ENCODE measurements around the gene SDK1.

DNA sequence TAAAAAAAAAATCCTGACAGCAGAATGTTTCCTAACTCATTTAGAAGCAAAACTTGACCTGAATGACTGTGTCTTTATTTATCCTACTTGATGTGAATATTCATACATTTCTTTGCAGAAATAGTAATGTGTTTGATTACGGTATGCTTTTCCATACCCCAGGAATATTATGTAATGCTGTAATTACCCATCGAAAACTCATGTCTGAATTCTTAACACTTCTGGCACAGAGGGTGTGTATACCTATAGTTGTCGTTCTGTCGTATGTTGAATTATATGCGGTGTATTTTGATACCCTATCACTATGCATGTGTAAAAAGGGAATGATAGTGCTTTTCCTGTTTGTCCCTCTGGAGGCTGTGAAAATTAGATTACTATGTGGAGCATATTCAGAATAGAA lies 26.6 kb downstream of the SDK1 start:
- TF ChIP-seq CTCF (IDR thresholded peaks at IDR 0.05) (no peak), POLR2A (IDR thresholded peaks at IDR 0.05) (no peak)

Data from body of pancreas (tissue), 4 donors.